Neural cell (in vitro differentiated cells): ENCODE data around the gene PDE11A. TPM values are rescaled to one million over a fixed set of nuclear protein-coding genes. Genes with fewer than 3 reads are reported as not detected.

Source experiments
- H2AFZ ChIP-seq: fragments of 200-600, 300-800 bp; sonication (generic), shearing (Covaris generic); 2 replicates; pipeline ENCODE4 v1.6.0; 2014; ENCODE audit warnings: low read depth, mild to moderate bottlenecking, antibody characterized with exemption, low read length, moderate library complexity
- H3F3A ChIP-seq: fragments of 200-600 bp; shearing (Covaris generic); 2 replicates; pipeline ENCODE4 v1.6.1; 2016; ENCODE audit warnings: mild to moderate bottlenecking, moderate library complexity, mixed read lengths, antibody characterized with exemption, low read length; ENCODE audit not compliant: insufficient read depth, poor library complexity, severe bottlenecking
- H3K27ac ChIP-seq: fragments of 200-600, 300-800 bp; sonication (generic), shearing (Covaris generic); 2 replicates; pipeline ENCODE4 v1.5.1; 2014; ENCODE audit warnings: mild to moderate bottlenecking, low read length, moderate library complexity
- H3K27me3 ChIP-seq: fragments of 300-800, 200-600 bp; sonication (generic), shearing (Covaris generic); 2 replicates; pipeline ENCODE4 v1.6.0; 2014; ENCODE audit warnings: mild to moderate bottlenecking, low read depth, low read length, moderate library complexity; ENCODE audit not compliant: insufficient read depth
- H3K36me3 ChIP-seq: fragments of 300-800, 200-600 bp; sonication (generic), shearing (Covaris generic); 2 replicates; pipeline ENCODE4 v1.5.1; 2014; ENCODE audit warnings: mild to moderate bottlenecking, antibody characterized with exemption, low read length, moderate library complexity; ENCODE audit not compliant: insufficient read depth
- H3K4me2 ChIP-seq: fragments of 300-800, 200-600 bp; sonication (generic), shearing (Covaris generic); 2 replicates; pipeline ENCODE4 v1.6.0; 2014; ENCODE audit warnings: mild to moderate bottlenecking, low read length
- H3K4me3 ChIP-seq: fragments of 300-800, 200-600 bp; sonication (generic), shearing (Covaris generic); 2 replicates; pipeline ENCODE4 v1.5.1; 2014; ENCODE audit warnings: mild to moderate bottlenecking, low read length, moderate library complexity
- H3K79me2 ChIP-seq: fragments of 200-600 bp; shearing (Covaris generic); replicated peaks from 2 replicates; pipeline ENCODE4 v1.6.0; 2014; ENCODE audit warnings: mild to moderate bottlenecking, low read length, moderate library complexity; ENCODE audit not compliant: insufficient read depth
- H3K9ac ChIP-seq: fragments of 300-800, 200-600 bp; sonication (generic), shearing (Covaris generic); 2 replicates; pipeline ENCODE4 v1.6.1; 2016; ENCODE audit warnings: mild to moderate bottlenecking, low read length, mixed read lengths
- H3K9me2 ChIP-seq: fragments of 200-600 bp; shearing (Covaris generic); 2 replicates; pipeline ENCODE4 v1.6.1; 2016; ENCODE audit warnings: mild to moderate bottlenecking, low read length, mixed read lengths; ENCODE audit not compliant: insufficient read depth
- H3K9me3 ChIP-seq: fragments of 200-600, 300-800 bp; sonication (generic), shearing (Covaris generic); 2 replicates; pipeline ENCODE4 v1.6.1; 2016; ENCODE audit warnings: mild to moderate bottlenecking, mixed run types, low read length, moderate library complexity, mixed read lengths
- H4K20me1 ChIP-seq: fragments of 200-600 bp; shearing (Covaris generic); 2 replicates; pipeline ENCODE4 v1.6.1; 2016; ENCODE audit warnings: mild to moderate bottlenecking, mixed run types; ENCODE audit not compliant: insufficient read depth
- EP300 ChIP-seq: fragments of 450-650 bp; conservative IDR thresholded peaks from 2 replicates; pipeline ENCODE4 v1.6.1; 2014; ENCODE audit warnings: antibody characterized with exemption, mild to moderate bottlenecking, moderate library complexity; ENCODE audit not compliant: poor library complexity, severe bottlenecking
- EZH2 ChIP-seq: fragments of 200-600, 300-800 bp; shearing (Covaris generic), sonication (generic); IDR thresholded peaks from 2 replicates; pipeline ENCODE4 v1.6.1; 2014; ENCODE audit warnings: antibody characterized with exemption, low read length, borderline replicate concordance, mild to moderate bottlenecking; ENCODE audit not compliant: insufficient read depth, poor library complexity, severe bottlenecking
- MXI1 ChIP-seq: fragments of 450-650 bp; conservative IDR thresholded peaks from 2 replicates; pipeline ENCODE4 v1.6.1; 2014; ENCODE audit warnings: antibody characterized with exemption, mild to moderate bottlenecking; ENCODE audit not compliant: poor library complexity, severe bottlenecking
- POLR2AphosphoS5 ChIP-seq: IDR thresholded peaks from 2 replicates; pipeline ENCODE4 v1.6.1; 2012
- RAD21 ChIP-seq: fragments of 450-650 bp; conservative IDR thresholded peaks from 2 replicates; pipeline ENCODE4 v1.6.1; 2014; ENCODE audit warnings: antibody characterized with exemption, mild to moderate bottlenecking, moderate library complexity
- SMC3 ChIP-seq: fragments of 450-650 bp; conservative IDR thresholded peaks from 2 replicates; pipeline ENCODE4 v1.6.1; 2014; ENCODE audit warnings: antibody characterized with exemption, mild to moderate bottlenecking, moderate library complexity; ENCODE audit not compliant: poor library complexity
- TAF1 ChIP-seq: IDR thresholded peaks from 2 replicates; pipeline ENCODE4 v1.6.1; 2012; ENCODE audit warnings: low read depth
- polyA plus RNA-seq: library from polyadenylated mRNA; depleted of rRNA; stranded (reverse); fragments of >200 nt; gene quantifications from 2 replicates; pipeline ENCODE4 v1.2.3, GENCODE V29; 2014
- TF ChIP-seq, protein P1 (sequence below): fragments of 450-650 bp; IDR thresholded peaks from 2 replicates; pipeline ENCODE4 v1.5.1; 2014; ENCODE audit warnings: antibody characterized with exemption, mild to moderate bottlenecking, moderate library complexity; ENCODE audit not compliant: poor library complexity, severe bottlenecking
- TF ChIP-seq, protein P2 (sequence below): IDR thresholded peaks from 2 replicates; pipeline ENCODE4 v1.6.1; 2012; ENCODE audit warnings: borderline replicate concordance

The PDE11A gene
- polyA plus RNA-seq, 1 donor from 2014 or later: 0.89 TPM

DNA sequence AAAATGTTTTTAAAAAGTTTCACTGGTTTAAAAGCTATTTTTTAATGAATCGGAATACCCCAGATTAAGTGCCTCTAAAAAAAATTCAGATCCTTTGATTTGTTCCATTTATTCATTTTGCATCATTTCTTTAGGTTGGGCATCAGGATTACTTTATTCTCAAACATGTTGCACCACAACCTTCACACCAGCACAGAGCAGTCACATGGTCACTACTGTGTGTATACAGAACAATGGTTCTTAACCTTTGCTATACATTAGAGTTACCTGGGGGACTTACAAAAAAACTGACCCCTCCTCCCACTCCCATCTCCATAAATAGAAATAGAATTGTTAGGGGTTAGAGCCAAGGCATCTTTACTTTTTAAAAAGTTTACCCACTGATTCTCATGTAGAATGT, 461.8 kb downstream of the PDE11A start:
- H4K20me1 ChIP-seq: no peaks in the 10 kb centered on the region
- H3K4me2 ChIP-seq: no peak overlapping the region
- H3K79me2 ChIP-seq: no peaks in the 10 kb centered on the region
- no peak for TF ChIP-seq RAD21
- TF ChIP-seq, protein P1, sequence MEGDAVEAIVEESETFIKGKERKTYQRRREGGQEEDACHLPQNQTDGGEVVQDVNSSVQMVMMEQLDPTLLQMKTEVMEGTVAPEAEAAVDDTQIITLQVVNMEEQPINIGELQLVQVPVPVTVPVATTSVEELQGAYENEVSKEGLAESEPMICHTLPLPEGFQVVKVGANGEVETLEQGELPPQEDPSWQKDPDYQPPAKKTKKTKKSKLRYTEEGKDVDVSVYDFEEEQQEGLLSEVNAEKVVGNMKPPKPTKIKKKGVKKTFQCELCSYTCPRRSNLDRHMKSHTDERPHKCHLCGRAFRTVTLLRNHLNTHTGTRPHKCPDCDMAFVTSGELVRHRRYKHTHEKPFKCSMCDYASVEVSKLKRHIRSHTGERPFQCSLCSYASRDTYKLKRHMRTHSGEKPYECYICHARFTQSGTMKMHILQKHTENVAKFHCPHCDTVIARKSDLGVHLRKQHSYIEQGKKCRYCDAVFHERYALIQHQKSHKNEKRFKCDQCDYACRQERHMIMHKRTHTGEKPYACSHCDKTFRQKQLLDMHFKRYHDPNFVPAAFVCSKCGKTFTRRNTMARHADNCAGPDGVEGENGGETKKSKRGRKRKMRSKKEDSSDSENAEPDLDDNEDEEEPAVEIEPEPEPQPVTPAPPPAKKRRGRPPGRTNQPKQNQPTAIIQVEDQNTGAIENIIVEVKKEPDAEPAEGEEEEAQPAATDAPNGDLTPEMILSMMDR: no peak
- no peak for TF ChIP-seq TAF1
- TF ChIP-seq SMC3: no peak
- no peak for TF ChIP-seq EP300
- no peak for TF ChIP-seq MXI1
- TF ChIP-seq POLR2AphosphoS5: no peak
- TF ChIP-seq EZH2: no peak
- no peak overlapping the region for H2AFZ ChIP-seq
- no peak overlapping the region for H3K27ac ChIP-seq
- no peak overlapping the region for H3K9ac ChIP-seq
- no peaks in the 10 kb centered on the region for H3F3A ChIP-seq
- no peaks in the 10 kb centered on the region for H3K27me3 ChIP-seq
- no peaks in the 10 kb centered on the region for H3K36me3 ChIP-seq
- no peaks in the 10 kb centered on the region for H3K9me2 ChIP-seq
- no peaks in the 10 kb centered on the region for H3K9me3 ChIP-seq
- no peak overlapping the region for H3K4me3 ChIP-seq

DNA sequence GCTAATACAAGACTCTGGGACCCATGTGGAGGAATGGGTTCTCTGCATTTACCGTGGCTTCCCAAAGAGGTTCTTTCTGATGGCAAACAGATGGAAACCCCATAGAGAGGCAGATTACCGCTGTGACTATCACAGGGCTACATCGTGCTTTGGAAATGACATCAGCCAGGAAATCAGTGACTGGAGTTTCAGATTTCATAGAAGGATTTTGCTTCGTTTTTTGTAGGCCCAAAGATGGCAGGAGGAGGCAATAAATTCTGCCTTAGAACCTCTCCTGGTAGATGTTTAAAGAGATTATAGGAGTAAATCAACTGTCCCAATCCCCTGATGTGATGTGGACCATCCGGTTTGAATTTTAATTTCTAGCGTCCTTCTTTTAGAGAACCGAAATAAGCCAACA, 465.9 kb downstream of the PDE11A start:
- no peaks in the 10 kb centered on the region for H3K36me3 ChIP-seq
- no peak overlapping the region for H3K9ac ChIP-seq
- H3K27ac ChIP-seq: no peak overlapping the region
- H3K4me3 ChIP-seq: no peak overlapping the region
- H3K27me3 ChIP-seq: no peaks in the 10 kb centered on the region
- no peaks in the 10 kb centered on the region for H3K9me3 ChIP-seq
- no peak overlapping the region for H2AFZ ChIP-seq
- no peaks in the 10 kb centered on the region for H3F3A ChIP-seq
- no peaks in the 10 kb centered on the region for H3K79me2 ChIP-seq
- no peak overlapping the region for H3K4me2 ChIP-seq
- TF ChIP-seq POLR2AphosphoS5 (no peak), TAF1 (no peak)
- H4K20me1 ChIP-seq: no peaks in the 10 kb centered on the region
- H3K9me2 ChIP-seq: no peaks in the 10 kb centered on the region

DNA sequence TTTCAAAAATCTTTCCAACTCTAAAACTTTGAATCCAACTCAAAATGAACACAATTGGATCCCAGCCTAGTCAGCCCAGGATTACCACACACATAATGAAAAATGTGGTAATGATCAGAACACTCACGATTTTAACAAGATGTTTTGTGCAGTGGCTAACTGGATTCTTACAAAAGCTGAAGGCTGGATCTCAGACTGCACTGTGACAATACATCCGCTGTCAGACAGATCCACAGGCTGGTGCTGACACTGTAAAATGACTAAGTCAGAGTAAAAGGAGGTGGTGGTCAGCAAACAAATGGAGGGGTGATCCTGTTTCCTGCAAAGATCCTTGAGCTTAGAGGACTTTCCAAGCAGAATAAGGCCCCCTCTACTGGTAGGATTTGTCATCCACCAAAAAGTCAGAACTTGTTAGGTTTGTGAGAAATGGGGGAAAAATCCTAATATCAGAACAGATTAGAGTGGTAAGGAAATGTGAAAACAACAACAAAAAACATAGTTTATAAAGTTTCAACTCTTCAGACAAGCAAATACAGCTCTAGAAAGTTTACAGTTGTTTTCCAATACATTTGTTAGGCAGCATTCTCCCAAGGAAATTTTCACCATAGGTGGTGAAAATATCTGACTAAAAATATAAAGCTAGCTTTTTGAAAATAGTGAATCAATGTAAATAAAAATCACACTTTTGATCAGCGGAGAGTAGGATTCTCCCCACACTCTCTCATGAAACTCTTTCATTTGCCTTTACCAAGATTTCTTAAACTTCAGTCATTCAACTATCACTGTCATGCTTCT, 468.1 kb downstream of the PDE11A start:
- H3K9me2 ChIP-seq: no peaks in the 10 kb centered on the region
- H2AFZ ChIP-seq: no peak overlapping the region
- no peaks in the 10 kb centered on the region for H3K36me3 ChIP-seq
- H3K27ac ChIP-seq: no peak overlapping the region
- no peaks in the 10 kb centered on the region for H4K20me1 ChIP-seq
- H3K79me2 ChIP-seq: no peaks in the 10 kb centered on the region
- no peak overlapping the region for H3K9ac ChIP-seq
- H3K27me3 ChIP-seq: no peaks in the 10 kb centered on the region
- TF ChIP-seq SMC3: peak; percentile 60
- no peak for TF ChIP-seq POLR2AphosphoS5
- TF ChIP-seq RAD21: peak; percentile 52
- no peak for TF ChIP-seq TAF1
- no peak for TF ChIP-seq EP300
- no peak for TF ChIP-seq EZH2
- TF ChIP-seq, protein P1: peak; percentile 57
- TF ChIP-seq MXI1: no peak
- TF ChIP-seq, protein P2, sequence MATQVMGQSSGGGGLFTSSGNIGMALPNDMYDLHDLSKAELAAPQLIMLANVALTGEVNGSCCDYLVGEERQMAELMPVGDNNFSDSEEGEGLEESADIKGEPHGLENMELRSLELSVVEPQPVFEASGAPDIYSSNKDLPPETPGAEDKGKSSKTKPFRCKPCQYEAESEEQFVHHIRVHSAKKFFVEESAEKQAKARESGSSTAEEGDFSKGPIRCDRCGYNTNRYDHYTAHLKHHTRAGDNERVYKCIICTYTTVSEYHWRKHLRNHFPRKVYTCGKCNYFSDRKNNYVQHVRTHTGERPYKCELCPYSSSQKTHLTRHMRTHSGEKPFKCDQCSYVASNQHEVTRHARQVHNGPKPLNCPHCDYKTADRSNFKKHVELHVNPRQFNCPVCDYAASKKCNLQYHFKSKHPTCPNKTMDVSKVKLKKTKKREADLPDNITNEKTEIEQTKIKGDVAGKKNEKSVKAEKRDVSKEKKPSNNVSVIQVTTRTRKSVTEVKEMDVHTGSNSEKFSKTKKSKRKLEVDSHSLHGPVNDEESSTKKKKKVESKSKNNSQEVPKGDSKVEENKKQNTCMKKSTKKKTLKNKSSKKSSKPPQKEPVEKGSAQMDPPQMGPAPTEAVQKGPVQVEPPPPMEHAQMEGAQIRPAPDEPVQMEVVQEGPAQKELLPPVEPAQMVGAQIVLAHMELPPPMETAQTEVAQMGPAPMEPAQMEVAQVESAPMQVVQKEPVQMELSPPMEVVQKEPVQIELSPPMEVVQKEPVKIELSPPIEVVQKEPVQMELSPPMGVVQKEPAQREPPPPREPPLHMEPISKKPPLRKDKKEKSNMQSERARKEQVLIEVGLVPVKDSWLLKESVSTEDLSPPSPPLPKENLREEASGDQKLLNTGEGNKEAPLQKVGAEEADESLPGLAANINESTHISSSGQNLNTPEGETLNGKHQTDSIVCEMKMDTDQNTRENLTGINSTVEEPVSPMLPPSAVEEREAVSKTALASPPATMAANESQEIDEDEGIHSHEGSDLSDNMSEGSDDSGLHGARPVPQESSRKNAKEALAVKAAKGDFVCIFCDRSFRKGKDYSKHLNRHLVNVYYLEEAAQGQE: no peak
- no peak overlapping the region for H3K4me2 ChIP-seq
- no peak overlapping the region for H3K4me3 ChIP-seq
- no peaks in the 10 kb centered on the region for H3F3A ChIP-seq
- H3K9me3 ChIP-seq: no peaks in the 10 kb centered on the region
